GM21447 (cell line): ENCODE measurements around the gene RERE.

Experiments used
- ATAC-seq: cut with Tn5 transposase; IDR thresholded peaks from one replicate; pipeline ENCODE4 v1.9.1; 2021; ENCODE audit not compliant: unreplicated experiment

Gene RERE

DNA sequence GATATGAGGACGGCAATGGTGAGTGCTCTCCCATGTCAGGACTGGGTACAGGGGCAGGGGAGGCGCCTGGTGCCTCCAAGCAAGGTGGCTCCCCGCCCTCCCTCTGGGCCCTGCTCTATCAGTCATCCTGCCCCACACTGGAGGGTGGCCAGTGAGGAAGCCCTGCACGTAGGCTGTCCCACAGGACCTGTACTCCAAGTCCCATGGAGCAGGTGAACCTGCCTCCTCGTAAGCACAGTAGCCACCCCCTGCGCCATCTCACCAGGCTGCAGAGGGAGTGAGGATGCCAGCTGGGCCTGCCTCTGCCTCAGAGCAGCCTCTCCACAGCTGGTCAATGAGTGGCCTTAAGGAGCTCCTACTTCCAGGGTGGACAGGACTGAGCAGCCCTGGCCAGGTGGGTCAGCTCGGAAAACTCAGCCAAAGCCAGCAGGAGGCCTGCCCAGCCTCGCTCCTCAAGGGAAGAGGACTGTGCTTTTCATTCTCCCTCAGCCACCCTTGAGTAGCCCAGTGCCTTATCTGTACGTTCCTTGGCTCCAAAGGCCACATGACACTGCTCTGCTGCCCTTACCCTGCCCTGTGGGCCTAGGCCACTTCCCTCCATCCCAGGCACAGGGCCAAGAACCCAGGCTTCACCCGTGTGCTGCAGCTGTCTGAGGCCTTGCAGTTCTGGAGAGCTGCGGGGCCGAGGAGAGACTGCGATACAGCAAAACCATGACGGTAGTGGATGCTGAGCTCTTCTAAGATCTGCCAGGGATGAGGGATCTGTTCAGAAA is 459.9 kb downstream of the RERE start:
- no peak for ATAC-seq

DNA sequence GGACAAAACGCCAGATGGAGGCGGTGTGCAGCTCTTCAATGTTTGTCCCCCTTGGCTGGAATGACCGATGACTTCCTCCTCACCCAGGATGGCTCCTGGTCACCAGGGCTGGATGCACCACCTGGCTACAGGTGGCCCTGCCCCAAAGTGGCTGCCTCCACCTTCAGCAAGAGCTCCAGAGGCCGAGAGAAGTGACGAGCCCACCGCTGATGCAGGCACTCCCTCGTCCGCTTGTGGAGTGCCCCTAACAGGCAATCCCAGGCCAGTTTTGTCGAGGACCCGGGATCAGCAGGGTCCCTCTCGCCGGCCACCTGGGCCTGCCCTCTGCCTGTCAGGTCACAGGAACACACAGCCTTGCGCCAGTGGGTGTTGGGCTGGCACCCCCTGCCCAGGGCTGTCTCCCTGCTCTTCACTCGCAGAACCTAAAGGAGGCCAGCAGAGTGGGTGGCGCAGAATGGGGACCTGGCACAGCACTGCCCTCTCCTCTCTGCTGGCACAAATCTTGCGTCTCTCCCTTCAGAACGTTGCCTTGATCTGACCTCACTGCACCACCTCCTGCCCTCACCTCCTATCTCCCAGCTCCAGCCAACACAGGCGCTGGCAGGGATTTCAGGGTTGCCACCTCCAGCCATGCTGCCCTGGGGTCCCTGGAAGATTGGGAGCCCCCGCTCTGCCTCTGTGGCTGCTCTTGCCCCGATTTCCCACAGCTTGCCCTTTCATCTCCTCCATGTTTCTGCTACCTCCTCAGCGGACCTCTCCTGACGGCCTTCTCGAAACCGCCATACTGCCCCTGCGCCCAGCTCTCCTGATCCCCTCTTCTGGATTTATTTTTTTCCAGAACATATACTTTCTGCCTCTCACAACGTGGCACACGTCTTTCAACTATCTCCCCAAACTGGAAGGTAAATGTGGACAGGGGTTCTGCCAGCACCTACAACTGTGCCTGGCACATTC is 460.9 kb downstream of the RERE start:
- ATAC-seq: no peak

DNA sequence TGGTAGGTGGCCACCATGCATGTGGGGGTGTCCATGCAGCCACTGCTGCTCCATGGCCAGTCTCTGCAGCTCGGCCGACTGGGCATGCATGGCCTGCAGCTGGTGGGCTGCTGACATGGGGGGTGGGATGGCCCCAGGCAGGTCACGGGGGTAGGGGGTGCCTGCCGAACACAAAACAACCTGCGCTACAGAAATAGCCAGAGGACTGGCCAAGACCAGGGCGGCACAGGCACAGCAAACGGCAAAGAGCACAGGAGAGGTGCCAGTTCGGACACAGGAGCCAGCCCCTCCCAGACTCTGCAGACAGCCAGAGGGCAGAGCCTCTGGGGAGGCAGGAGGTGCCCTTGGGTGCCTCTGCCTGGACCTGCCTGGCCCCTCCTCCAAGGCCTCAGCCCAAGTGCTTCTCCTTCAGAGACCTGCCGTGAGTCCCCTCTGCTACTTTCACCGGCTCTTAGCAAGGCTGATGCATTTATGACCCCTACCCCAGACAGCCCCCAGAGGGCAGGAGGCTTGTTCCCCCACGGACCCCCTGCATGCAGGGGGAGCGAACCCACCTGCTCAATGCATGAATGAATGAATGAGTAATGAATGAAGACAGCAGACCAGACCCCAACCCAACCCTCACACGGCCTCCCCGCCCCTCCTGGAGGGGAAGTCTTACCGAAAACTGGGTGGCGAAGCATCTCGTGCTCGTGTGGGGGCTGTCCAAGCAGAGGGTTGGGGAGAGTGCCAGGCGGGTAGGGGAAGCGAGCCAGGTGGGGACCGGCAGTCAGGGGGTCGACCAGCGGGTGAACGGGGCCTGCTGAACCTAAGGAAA is 461.8 kb downstream of the RERE start:
- no peak for ATAC-seq

DNA sequence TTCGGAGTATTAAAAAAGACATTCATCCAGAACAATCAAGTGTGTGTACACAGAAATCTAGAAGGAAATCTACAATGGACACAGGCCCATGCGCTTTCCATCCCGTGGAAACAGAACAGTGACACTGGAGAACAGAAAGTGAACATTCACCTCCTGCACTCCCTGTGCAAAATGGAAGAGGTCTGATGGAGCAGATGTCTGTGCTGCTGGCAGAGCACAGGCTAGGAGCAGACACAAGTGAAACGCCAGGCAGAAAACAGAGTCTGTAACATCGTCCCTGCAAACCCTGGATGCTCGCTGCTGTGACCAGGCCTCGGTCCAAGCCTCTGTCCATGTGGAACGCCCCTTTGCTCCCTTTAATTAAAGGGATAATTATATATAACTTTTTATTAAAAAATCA is 463.4 kb downstream of the RERE start:
- ATAC-seq: no peak

DNA sequence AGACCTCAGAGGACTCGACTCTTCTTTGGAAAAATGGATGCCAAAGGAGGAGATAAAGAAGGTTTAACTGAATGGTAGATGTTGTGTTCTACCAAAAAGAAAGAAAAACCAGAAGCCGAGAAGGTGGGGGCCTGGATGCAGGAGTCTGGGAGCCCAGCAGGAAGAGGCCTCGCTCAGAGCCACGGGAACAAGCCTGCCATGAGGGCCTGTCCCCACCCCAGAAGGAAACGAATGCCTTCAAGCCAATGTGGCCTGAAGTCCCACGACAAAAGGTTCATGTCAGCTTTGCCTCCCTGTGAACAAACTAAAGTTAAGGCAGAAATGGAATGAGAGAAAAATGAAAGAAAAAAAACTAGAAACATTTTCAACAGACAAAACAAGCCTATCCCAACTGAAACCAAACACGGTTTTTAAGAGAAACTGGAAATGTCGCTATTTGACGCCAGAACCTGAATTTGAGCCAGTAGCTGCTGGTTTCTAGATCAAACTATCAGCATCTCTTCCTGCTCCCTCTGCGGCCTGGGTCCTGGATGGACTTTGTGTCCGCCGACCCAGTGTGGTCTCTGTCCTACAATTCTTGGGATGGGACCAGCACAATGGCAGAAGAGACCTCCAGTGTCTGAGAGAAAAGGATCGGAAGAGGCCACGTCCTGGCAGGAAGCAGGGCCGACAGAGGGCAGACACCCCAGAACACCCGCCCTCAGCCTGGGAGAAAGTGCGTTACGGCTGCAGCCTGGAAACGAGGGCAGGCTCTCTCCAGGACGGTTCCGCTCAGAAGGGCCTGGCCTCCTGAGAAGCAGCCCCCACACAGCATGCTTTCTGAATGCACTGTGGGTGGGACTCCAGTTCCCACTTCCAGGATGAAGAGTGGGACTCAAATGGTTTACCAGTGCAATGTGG is 464.3 kb downstream of the RERE start:
- no peak for ATAC-seq

DNA sequence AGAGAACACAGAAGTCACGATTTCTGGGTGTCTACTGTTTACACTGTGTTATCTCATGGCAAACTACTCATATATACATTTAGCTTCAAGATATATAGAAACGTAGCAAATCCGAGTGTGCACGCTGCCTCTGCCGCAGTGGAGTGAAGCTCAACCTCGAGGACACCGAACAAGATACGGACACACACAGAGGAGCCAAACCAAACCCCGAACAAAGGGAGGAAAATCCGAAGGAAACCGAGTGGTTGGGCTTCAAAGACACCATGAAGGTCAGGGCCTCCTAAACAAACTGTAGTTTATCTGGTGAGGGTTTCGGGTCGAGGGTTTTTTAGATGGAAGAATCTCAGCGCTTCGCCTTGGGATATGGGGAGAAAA is 465.0 kb downstream of the RERE start:
- no peak for ATAC-seq

DNA sequence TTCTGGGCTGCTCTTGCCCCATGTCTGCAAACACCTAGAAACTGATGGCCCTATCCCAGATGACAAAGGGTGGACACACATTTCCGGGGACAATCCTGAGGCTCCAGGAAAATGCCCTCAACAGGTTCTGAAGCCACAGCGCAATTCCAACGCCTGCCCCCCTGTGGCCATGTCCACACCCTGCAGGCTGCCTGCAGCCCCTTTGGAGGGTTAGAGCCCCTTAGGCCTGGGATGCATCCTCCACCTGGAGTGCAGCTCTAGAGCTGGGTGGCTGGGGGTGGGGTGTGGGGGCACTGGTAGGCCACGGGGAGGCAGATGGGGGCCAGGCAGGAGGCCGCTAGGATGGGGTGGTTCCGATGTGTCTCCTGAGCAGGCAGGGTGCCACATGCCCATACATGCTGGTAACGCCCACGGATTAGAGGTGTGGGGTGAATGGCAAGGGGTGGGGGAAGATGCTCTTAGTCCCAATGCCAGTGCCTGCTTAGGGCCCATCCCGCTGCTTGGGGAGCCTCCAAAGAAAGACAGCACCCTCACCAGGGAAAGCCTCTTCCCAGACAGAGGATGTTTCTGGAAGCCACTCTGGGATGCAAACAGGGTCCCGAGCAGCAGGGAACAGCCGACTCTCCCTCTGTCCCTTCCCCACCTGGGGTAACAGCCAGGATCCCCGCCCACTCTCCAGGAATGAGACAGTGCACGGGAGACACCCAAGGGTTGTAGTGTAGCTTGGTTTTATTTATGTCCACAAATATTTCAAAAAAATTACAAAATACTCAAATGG is 465.6 kb downstream of the RERE start:
- no peak for ATAC-seq

DNA sequence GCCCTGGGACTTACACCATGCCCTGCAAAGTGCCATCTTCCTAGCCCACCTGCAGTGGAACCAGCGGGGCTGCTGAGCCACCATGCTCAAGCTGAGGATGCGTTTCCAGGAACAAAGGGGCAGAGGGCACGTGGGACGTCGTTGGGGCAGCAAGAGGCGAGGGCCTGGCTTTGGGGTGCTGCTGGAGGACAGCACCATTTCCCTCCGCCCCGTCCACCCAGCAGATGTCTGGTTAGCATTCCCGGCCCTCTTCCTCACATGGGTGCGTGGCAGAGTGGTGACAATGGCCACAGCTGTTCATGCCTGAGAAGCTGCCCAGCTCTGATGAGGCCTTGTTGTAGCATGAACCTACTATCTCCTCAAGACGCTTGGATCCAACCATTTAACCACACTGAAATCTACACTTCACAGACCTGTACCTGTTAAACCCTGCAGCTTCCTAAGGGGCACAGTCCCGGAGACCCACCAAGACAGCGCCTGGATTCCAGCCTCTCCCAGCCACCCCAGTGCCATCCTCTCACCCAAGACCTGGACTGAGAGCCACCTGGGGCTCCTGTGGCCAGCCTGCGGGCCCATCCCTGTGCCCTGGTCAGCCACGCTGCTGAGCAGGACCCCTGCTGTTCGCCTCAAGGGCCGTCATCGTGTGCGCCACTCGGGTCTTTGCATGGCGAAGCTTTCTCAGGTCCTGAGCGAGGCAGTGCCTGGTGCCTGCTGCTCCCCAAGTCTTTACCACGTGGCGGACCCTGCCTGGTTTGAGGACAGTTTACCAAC is 466.3 kb downstream of the RERE start:
- ATAC-seq: no peak

DNA sequence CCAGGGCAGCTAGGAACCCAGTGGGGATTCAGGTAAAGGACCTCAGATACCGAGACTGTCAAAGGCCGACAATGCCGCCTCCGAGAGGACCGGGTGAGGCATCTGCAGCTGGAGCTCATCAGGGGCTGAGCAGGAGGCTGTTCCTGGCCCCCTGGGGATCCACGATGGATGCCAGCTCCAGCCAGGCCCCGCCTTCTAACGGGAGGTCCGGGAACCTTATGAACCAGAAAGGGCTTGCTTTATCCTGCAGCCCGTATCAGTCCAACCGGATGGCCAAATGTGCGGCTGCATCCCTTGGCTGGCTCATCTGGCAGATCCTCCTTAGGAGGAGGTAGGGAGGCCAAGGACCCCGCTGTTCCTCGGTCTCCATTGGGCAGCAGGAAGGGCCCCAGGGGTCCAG is 467.5 kb downstream of the RERE start:
- no peak for ATAC-seq

DNA sequence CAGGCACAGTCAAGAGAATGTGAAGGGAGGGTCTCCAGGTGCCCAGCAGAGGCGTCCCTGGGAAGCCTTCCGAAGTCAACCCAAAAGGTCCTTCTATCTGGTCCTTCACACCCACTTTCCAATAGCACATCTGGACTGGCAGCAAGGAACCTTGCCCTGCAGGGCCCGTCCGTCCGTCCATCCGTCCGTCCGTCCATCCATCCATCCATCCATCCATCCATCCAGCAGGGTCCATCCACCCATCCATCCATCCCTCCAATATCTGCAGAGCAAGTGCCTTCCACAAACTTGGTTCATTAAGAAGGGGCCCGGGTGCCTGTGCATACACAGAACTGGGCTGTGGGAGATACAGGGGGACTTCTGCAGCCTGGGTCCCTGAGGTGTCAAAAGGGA is 468.0 kb downstream of the RERE start:
- no peak for ATAC-seq

DNA sequence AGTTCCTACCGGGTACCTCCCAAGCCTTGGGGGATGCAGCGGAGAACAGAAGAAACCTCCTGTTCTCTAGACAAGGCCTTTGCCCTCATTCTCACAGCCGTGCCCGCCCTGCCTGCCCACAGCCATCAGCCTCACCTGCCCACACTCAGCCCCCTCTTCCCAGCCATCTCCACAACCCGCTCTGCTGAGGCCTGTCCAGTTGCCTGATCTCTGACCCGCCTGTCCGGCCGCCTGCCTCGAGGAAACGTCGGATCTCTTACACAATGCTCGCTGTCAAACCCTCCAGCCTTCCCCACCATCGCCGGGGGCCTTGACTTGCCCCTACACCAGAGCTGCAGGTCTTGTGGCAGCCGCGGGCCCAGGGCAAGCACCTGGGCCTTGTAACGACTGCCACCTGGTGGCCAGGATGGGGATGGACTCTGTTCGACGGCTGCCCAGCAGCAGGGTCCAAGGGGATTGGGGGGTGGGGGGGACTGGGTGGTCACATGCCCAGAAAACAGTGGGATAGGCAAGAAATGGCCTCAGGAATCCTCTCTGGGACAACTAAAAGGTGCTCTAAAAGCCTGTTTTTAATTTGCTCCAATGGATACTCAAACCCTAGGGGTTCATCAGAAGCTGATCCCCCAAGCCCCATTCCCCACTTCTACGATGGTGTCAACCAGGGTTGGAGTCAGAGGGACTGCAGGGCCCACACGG is 468.5 kb downstream of the RERE start:
- ATAC-seq: no peak

DNA sequence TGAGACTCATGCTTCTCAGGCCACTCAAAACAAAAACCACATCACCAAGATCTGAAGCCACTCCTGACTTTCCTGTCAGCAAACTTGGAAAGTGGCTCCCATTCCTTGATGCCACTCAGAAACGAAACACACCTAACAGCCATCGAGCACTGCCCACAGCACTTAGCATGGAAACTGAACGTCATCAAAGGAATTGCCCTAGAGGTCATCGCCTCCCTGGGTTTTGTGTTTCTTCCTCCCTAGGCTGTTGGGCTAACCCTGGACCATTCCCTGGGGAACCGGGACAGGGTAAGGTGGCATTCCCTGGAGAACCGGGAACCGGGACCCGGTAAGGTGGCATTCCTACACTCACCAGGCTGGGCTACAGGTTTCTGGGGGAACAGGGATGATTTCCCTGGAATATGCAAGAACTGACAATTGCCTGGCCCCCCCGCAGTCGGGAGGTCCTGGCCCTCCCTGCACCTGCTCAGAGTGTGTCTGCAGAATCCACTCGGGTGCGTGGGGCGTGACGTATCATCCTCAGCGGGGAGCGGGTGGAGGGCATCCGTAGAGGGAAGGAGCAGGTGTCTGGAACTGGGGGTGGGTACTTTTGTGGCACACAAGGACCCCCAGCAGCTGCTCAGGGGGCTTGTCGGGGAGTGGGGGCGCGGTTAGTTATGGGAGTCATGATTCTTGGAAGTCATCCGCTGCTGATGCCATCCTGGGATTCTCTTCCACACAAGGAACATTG is 469.2 kb downstream of the RERE start:
- ATAC-seq: no peak

DNA sequence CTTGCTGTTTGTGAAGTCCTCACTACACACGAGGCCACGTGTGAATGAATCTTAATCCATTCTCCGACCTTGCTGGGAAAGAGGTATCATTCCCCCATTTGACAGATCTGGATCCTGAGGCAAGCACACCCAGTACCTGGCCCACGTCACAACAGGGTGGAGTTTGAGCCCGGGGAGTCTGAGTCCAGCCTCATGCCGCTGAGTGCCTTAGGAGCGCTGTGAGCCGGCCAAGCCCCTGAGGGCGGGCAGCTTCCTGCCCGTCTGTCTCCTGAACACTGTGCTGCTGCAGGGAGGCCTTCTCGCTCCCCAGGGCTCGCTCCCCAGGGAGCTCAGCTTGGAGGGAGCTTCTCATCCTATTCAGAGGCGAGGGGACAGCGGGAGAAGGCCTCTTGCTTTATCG is 469.8 kb downstream of the RERE start:
- ATAC-seq: no peak

DNA sequence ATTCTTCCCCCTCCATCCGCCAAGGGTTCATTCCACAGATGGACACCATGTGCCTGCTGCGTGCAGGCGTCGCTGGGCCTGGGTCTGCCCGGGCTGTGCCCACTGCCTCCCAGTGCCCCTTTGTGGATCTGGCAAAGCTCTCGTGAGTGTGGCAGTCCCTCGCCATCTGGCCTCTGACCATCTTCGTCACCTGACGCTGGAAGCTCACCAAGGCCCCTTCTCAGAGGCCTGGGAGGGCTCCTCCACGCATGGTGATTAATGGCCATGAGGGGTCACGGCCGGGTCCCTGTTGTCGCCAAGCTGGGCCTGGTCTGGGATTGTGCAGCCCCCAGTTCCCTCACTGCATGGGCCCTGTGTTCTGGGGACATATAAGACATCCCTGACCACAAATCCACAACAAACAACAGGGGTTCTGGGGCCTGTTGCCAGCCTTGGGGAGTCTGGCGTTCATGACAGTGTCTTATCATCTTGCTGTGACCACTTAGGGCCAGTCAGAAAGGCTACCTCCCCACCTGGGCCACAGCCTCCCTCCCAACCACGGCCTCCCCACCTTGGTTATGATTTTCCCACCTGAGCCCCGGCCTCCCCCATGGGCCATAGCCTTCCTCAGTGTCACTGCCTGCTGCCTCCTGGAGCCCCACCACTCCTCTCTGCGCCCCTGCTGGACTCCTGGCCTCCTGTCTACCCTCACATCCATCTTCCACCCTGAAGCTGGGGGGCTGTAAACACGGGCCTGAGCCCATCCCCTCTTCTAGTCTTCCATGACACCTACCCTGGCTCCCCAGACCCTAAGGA is 471.6 kb downstream of the RERE start:
- no peak for ATAC-seq

DNA sequence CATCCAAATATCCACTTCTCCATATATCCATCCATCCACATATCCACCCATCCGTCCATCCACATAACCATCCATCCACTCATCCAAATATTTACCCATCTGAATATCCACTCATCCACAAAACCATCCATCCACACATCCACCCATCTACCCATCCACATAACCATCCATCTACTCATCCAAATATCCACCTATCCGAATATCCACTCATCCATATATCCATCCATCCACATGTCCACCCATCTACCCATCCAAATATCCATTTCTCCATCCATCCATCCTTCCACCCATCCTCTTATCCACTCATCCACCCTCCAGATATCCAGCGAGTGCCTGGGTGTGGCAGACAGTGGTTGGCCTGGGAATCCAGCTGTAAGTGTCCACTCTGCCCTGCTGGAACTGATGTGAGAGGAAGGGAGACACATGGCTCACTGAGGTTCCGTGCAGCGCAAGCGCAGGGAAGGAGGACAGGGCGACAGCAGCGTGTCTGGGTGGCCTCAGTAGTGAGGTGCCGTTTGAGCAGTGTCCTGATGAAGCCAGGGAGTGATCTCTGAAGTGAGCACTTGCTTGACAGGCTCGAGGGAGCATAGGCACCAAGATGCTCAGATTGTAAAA is 472.4 kb downstream of the RERE start:
- no peak for ATAC-seq

DNA sequence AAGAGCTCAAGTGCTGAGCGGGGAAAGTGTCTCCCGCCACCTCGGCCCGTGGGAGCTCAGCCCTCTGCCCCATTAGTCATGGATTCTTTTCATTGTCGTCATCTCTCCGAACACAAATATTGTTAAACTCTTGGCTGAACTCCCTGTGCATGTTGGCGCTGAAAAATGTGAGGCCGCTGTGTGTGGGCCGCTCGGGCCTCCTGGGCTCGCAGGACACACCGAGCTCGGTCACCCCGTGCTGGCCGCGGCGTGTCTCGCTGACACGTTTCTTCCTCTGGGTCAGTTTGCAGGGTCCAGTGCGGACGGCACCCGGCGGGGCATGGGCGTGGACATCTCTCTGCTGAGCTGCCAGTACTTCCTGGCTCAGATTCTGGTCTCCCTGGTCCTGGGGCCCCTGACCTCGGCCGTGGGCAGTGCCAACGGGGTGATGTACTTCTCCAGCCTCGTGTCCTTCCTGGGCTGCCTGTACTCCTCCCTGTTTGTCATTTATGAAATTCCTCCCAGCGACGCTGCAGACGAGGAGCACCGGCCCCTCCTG is 473.9 kb downstream of the RERE start:
- no peak for ATAC-seq
